ENCODE data around the gene HIGD1A.
A peak's percentile ranks its signal among the peaks of the same experiment; 100 is the strongest.

HIGD1A gene

DNA sequence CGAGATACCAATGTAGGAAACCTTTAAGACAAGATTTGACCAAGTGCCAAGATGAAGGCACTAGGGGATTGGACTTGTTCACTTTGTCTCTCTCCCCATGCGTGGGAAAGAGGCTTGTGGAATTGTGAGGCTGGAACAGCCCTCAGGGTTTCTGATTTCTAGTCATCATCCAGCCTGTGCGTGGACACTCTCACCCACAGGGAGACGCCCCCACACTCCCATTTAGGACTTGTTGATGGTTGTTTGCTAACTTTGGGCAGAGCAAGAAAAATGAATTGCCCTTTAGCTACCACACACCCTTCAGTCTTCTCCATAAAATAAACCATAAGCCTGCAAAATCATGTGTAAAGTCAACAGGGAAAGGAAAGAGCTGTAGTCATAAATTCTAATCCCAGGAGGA is 23.4 kb upstream of the HIGD1A start:
- H3K27me3 ChIP-seq (ENCODE audit: insufficient read depth, low read length): no peaks in the 10 kb centered on the region
- no CpG with 5 or more reads among the region's 4 CpGs for WGBS (ENCODE audit: extremely low coverage, insufficient coverage, insufficient read length)

DNA sequence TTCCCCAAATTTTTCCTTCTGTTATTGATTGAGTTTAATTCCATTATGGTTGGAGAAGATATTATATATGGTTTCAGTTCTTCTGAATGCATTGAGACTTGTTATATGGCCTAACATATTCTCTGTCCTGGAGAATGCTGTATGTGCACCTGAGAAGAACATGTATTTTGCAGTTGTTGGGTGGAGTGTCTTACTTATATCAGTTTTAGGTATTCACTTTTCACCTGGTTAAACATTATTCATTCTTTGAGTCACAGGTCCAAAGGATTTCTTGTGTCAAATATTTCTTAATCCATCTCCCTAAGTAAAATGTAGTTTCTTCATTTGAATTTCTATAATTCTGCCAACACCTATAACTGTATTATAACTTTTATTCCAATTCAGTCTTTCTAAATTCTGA is 22.7 kb upstream of the HIGD1A start:
- Histone ChIP-seq H3K14ac (ENCODE audit: low read length) (no peak overlapping the region), H2BK12ac (ENCODE audit: low read length) (no peak overlapping the region), H3K9ac (ENCODE audit: low read length) (no peak overlapping the region), H3K4me3 (ENCODE audit: low read depth, low read length) (no peak overlapping the region), H3K36me3 (ENCODE audit: control insufficient read depth in 1 of 2, insufficient read depth in 2 of 2, low read length in 2 of 2) (no peaks in the 10 kb centered on the region), H3K79me2 (ENCODE audit: control insufficient read depth, insufficient read depth, low read length, poor library complexity) (no peaks in the 10 kb centered on the region), H2AFZ (ENCODE audit: insufficient read depth, low read length, poor library complexity) (no peak overlapping the region), H3K4ac (ENCODE audit: low read depth, low read length) (no peak overlapping the region), H3K4me1 (ENCODE audit: control insufficient read depth in 1 of 2, insufficient read depth in 2 of 2, low read length in 2 of 2) (peaks cover 6 to 15% of the 10 kb centered on the region in 2 experiments), H2BK5ac (ENCODE audit: low read depth, low read length, poor library complexity) (no peak overlapping the region), H4K12ac (ENCODE audit: low read depth, low read length) (no peak overlapping the region), H3K79me1 (ENCODE audit: low read length) (peaks cover 5% of the 10 kb centered on the region), H4K91ac (ENCODE audit: low read depth, low read length) (no peak overlapping the region), H3K27me3 (ENCODE audit: insufficient read depth, low read length) (no peaks in the 10 kb centered on the region), H3K23ac (ENCODE audit: low read length) (no peak overlapping the region), H3K18ac (ENCODE audit: low read length) (no peak overlapping the region), H3K27ac (ENCODE audit: low read depth, low read length) (no peak overlapping the region), H2BK120ac (ENCODE audit: insufficient read depth, low read length, poor library complexity) (no peak overlapping the region), H2AK5ac (ENCODE audit: low read length) (no peak overlapping the region), H4K8ac (ENCODE audit: low read depth, low read length) (no peak overlapping the region), H3K4me2 (ENCODE audit: low read length) (no peak overlapping the region), H3K9me3 (ENCODE audit: insufficient read depth, low read depth, low read length) (no peaks in the 10 kb centered on the region)
- DNase-seq: peak in 1 of 2 donors; percentile 44

More for the DNA sequence above, 23.4 kb upstream of the HIGD1A start:
- H3K23ac ChIP-seq (ENCODE audit: low read length): no peak overlapping the region
- no peak overlapping the region for H2BK12ac ChIP-seq (ENCODE audit: low read length)
- H3K4me1 ChIP-seq (ENCODE audit: control insufficient read depth in 1 of 2, insufficient read depth in 2 of 2, low read length in 2 of 2): peaks cover 6 to 15% of the 10 kb centered on the region in 2 experiments
- H3K4ac ChIP-seq (ENCODE audit: low read depth, low read length): no peak overlapping the region
- H3K27ac ChIP-seq (ENCODE audit: low read depth, low read length): no peak overlapping the region
- no peak overlapping the region for H3K9ac ChIP-seq (ENCODE audit: low read length)
- no peaks in the 10 kb centered on the region for H3K36me3 ChIP-seq (ENCODE audit: control insufficient read depth in 1 of 2, insufficient read depth in 2 of 2, low read length in 2 of 2)
- no peak overlapping the region for H2BK120ac ChIP-seq (ENCODE audit: insufficient read depth, low read length, poor library complexity)
- H3K79me1 ChIP-seq (ENCODE audit: low read length): peaks cover 5% of the 10 kb centered on the region
- no peaks in the 10 kb centered on the region for H3K79me2 ChIP-seq (ENCODE audit: control insufficient read depth, insufficient read depth, low read length, poor library complexity)
- H2AK5ac ChIP-seq (ENCODE audit: low read length): no peak overlapping the region
- H3K18ac ChIP-seq (ENCODE audit: low read length): no peak overlapping the region
- no peak overlapping the region for H2AFZ ChIP-seq (ENCODE audit: insufficient read depth, low read length, poor library complexity)
- no peak overlapping the region for H4K8ac ChIP-seq (ENCODE audit: low read depth, low read length)
- DNase-seq: no peak
- no peaks in the 10 kb centered on the region for H3K9me3 ChIP-seq (ENCODE audit: insufficient read depth, low read depth, low read length)
- H3K4me2 ChIP-seq (ENCODE audit: low read length): no peak overlapping the region
- no peak overlapping the region for H3K14ac ChIP-seq (ENCODE audit: low read length)
- no peak overlapping the region for H4K12ac ChIP-seq (ENCODE audit: low read depth, low read length)
- H4K91ac ChIP-seq (ENCODE audit: low read depth, low read length): peak overlapping the region; percentile 30
- H3K4me3 ChIP-seq (ENCODE audit: low read depth, low read length): no peak overlapping the region
- no peak overlapping the region for H2BK5ac ChIP-seq (ENCODE audit: low read depth, low read length, poor library complexity)

DNA sequence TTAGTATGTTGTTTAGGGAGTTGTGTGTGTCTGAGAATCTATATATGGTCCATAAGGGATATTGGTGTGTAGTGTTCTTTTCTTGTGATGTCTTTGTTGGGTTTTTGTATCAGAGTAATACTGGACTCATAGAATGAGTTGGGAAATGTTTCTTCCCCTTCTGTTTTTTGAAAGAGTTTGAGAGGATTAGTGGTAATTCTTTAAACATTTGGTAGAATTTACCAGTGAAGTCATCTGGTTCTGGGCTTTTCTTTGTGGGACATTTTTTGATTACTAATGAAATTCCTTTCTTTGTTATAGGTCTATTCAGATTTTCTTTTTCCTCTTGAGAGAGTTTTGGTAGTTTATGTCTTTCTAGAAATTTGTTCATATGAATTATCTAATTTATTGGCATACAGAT is 21.9 kb upstream of the HIGD1A start:
- H3K14ac ChIP-seq (ENCODE audit: low read length): no peak overlapping the region
- H3K4me1 ChIP-seq (ENCODE audit: control insufficient read depth in 1 of 2, insufficient read depth in 2 of 2, low read length in 2 of 2): peaks cover 6 to 15% of the 10 kb centered on the region in 2 experiments
- H2BK12ac ChIP-seq (ENCODE audit: low read length): no peak overlapping the region
- H3K4ac ChIP-seq (ENCODE audit: low read depth, low read length): no peak overlapping the region
- H2BK5ac ChIP-seq (ENCODE audit: low read depth, low read length, poor library complexity): no peak overlapping the region
- peaks cover 0 to 1% of the 10 kb centered on the region in 2 experiments for H3K36me3 ChIP-seq (ENCODE audit: control insufficient read depth in 1 of 2, insufficient read depth in 2 of 2, low read length in 2 of 2)
- H3K27me3 ChIP-seq (ENCODE audit: insufficient read depth, low read length): no peaks in the 10 kb centered on the region
- no peak overlapping the region for H3K4me2 ChIP-seq (ENCODE audit: low read length)
- peaks cover 5% of the 10 kb centered on the region for H3K79me1 ChIP-seq (ENCODE audit: low read length)
- H2AK5ac ChIP-seq (ENCODE audit: low read length): no peak overlapping the region
- no peak overlapping the region for H4K12ac ChIP-seq (ENCODE audit: low read depth, low read length)
- H3K9ac ChIP-seq (ENCODE audit: low read length): no peak overlapping the region
- no peak overlapping the region for H3K18ac ChIP-seq (ENCODE audit: low read length)
- H3K9me3 ChIP-seq (ENCODE audit: insufficient read depth, low read depth, low read length): no peaks in the 10 kb centered on the region
- H3K27ac ChIP-seq (ENCODE audit: low read depth, low read length): no peak overlapping the region
- no peak overlapping the region for H2BK120ac ChIP-seq (ENCODE audit: insufficient read depth, low read length, poor library complexity)
- no peaks in the 10 kb centered on the region for H3K79me2 ChIP-seq (ENCODE audit: control insufficient read depth, insufficient read depth, low read length, poor library complexity)
- no peak overlapping the region for H3K23ac ChIP-seq (ENCODE audit: low read length)
- no peak overlapping the region for H3K4me3 ChIP-seq (ENCODE audit: low read depth, low read length)
- no peak for DNase-seq
- no peak overlapping the region for H4K91ac ChIP-seq (ENCODE audit: low read depth, low read length)
- H2AFZ ChIP-seq (ENCODE audit: insufficient read depth, low read length, poor library complexity): no peak overlapping the region
- no peak overlapping the region for H4K8ac ChIP-seq (ENCODE audit: low read depth, low read length)

DNA sequence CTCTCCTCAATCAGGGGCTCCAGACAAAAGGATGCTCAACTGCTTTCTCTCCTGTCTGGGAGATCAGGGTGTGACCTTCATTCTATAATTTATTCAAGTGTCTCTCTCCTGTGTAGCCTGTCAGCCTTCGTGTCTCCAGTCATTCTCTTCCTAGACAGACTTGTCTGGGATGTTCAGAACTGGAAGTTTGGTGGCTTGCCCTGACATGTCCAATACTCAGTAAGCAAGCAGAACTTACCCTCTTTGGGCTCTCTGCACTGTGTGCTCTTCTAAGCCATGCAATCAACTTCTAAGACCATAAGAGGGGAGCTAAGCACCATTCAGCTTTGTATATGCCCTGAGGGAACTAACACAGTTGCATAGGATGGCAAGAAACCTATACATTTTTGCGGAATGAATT is 19.1 kb upstream of the HIGD1A start:
- Histone ChIP-seq H3K79me2 (ENCODE audit: control insufficient read depth, insufficient read depth, low read length, poor library complexity) (no peaks in the 10 kb centered on the region), H4K91ac (ENCODE audit: low read depth, low read length) (no peak overlapping the region), H3K4me1 (ENCODE audit: control insufficient read depth in 1 of 2, insufficient read depth in 2 of 2, low read length in 2 of 2) (peaks cover 3 to 7% of the 10 kb centered on the region in 2 experiments), H3K27ac (ENCODE audit: low read depth, low read length) (peak overlapping the region; percentile 45), H3K36me3 (ENCODE audit: control insufficient read depth in 1 of 2, insufficient read depth in 2 of 2, low read length in 2 of 2) (peaks cover 3 to 5% of the 10 kb centered on the region in 2 experiments), H3K9me3 (ENCODE audit: insufficient read depth, low read depth, low read length) (no peaks in the 10 kb centered on the region), H2BK120ac (ENCODE audit: insufficient read depth, low read length, poor library complexity) (no peak overlapping the region), H2AK5ac (ENCODE audit: low read length) (no peak overlapping the region), H4K12ac (ENCODE audit: low read depth, low read length) (no peak overlapping the region), H3K4me3 (ENCODE audit: low read depth, low read length) (no peak overlapping the region), H2BK12ac (ENCODE audit: low read length) (no peak overlapping the region), H3K4me2 (ENCODE audit: low read length) (no peak overlapping the region), H3K23ac (ENCODE audit: low read length) (no peak overlapping the region), H3K27me3 (ENCODE audit: insufficient read depth, low read length) (no peaks in the 10 kb centered on the region), H3K79me1 (ENCODE audit: low read length) (peaks cover 2% of the 10 kb centered on the region), H2BK5ac (ENCODE audit: low read depth, low read length, poor library complexity) (no peak overlapping the region), H2AFZ (ENCODE audit: insufficient read depth, low read length, poor library complexity) (no peak overlapping the region), H3K4ac (ENCODE audit: low read depth, low read length) (peak overlapping the region; percentile 49), H3K9ac (ENCODE audit: low read length) (no peak overlapping the region), H4K8ac (ENCODE audit: low read depth, low read length) (no peak overlapping the region), H3K14ac (ENCODE audit: low read length) (no peak overlapping the region), H3K18ac (ENCODE audit: low read length) (no peak overlapping the region)
- DNase-seq: peak in 1 of 2 donors; percentile 21
- WGBS (ENCODE audit: extremely low coverage, insufficient coverage, insufficient read length): no CpG with 5 or more reads among the region's 2 CpGs

Data from trophoblast cell (in vitro differentiated cells and primary cell).